ENCODE measurements around the gene RAB15.

The RAB15 gene

GRCh38 chr14:64971943-64972791, at the start of gene RAB15:
TSS of gene RAB15 (minus strand) at chr14:64972336. CDS start at chr14:64972076, 260 bp downstream.
- DNase-seq (ENCODE audit: low read depth) = no peak
- peak within 1 kb of the TSS; percentile 62 for H3K4me3 ChIP-seq (replicated peaks; ENCODE audit: low read depth, low read length)
- no peak for TF ChIP-seq CTCF (IDR thresholded peaks at IDR 0.05; ENCODE audit: low read length, missing control alignments)

GRCh38 chr14:65019944-65020566, 47.9 kb upstream of the RAB15 start:
- no peak overlapping the region for H3K4me3 ChIP-seq (replicated peaks; ENCODE audit: low read depth, low read length)
- peak; percentile 80 for TF ChIP-seq CTCF (IDR thresholded peaks at IDR 0.05; ENCODE audit: low read length, missing control alignments)
- DNase-seq (ENCODE audit: low read depth) = peak; percentile 92

- no peak for DNase-seq (ENCODE audit: low read depth)
- H3K4me3 ChIP-seq (replicated peaks; ENCODE audit: low read depth, low read length) = no peak overlapping the region
- no peak for TF ChIP-seq CTCF (IDR thresholded peaks at IDR 0.05; ENCODE audit: low read length, missing control alignments)
Observed at GRCh38 chr14:65016471-65016870, 44.3 kb upstream of the RAB15 start.

- no peak for DNase-seq (ENCODE audit: low read depth)
- no peak for TF ChIP-seq CTCF (IDR thresholded peaks at IDR 0.05; ENCODE audit: low read length, missing control alignments)
- H3K4me3 ChIP-seq (replicated peaks; ENCODE audit: low read depth, low read length) = no peak overlapping the region
Observed at GRCh38 chr14:65015391-65015790, 43.3 kb upstream of the RAB15 start.

- H3K4me3 ChIP-seq (replicated peaks; ENCODE audit: low read depth, low read length) = no peak overlapping the region
- no peak for DNase-seq (ENCODE audit: low read depth)
- TF ChIP-seq CTCF (IDR thresholded peaks at IDR 0.05; ENCODE audit: low read length, missing control alignments) = no peak
Observed at GRCh38 chr14:65012353-65012752, 40.2 kb upstream of the RAB15 start.

- H3K4me3 ChIP-seq (replicated peaks; ENCODE audit: low read depth, low read length) = no peak overlapping the region
- DNase-seq (ENCODE audit: low read depth) = no peak
- no peak for TF ChIP-seq CTCF (IDR thresholded peaks at IDR 0.05; ENCODE audit: low read length, missing control alignments)
Observed at GRCh38 chr14:65011538-65011937, 39.4 kb upstream of the RAB15 start.

All from fibroblast of pulmonary artery (primary cell).